IPS DF 4.7 (cell line): ENCODE measurements around the gene IFFO2.

Experiments used
- DNase-seq: peaks from one replicate; pipeline ENCODE4 v3.0.0-alpha.2; 2013; ENCODE audit warnings: low spot score; ENCODE audit errors: extremely low read depth

Gene IFFO2

GRCh38 chr1:18919956-18920355, 36.5 kb downstream of the IFFO2 start:
- DNase-seq, result no peak

DNA sequence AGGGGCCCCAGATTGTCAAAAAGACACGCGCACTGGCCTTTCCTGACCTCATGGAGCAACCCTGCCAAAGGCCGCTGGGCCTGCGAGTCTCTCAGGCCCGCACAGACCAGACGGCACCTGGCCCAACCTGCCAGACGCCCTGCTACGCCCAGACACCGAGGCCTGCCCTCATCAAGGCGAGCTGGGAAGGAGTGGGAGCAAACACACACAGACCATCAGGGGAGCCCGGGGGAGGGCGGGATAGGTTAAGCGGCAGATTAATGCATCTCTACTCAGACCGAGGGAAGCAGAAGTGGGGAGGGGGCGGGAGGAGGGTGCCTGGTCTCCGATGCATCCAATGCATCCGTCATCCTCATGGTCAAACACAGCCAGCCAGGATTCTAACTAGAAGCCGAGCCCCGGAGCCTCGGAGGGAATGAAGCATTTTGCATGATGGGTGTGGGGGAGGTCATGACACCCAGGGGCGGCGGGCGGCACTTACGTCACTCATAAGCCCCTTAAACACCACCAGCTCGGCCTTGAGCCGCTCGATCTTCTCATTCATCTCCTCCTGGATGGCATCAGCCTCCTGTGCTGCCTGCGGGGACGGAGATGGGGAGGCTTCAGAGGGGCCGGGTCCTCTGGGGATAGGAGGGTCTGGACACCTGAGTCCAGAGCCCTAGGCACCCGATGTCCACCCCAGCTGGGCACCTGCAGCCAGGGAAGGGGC, 37.1 kb downstream of the IFFO2 start:
- DNase-seq, result no peak

DNA sequence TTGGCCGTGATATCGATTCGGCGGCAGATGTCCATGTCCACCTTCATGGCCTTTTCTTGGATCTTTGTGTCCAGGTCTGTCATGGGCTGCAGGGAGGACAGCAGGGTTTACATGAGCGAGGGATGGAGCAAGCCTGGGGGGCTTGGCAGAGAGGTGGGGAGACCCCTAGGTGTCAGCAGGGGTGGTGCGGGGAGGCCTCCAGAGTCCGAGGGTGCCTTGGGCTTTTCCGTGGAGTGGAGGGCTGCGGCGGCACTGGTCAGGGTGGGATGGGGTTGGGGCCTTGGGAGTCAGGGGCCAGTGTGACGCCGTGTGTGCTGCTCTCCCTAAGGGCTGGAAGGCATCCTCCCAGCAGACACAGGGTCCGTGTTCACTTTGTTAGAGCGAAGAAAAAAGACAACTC, 38.1 kb downstream of the IFFO2 start:
- no peak for DNase-seq

GRCh38 chr1:18917071-18917799, 39.2 kb downstream of the IFFO2 start:
- DNase-seq, result no peak

GRCh38 chr1:18915341-18915740, 41.1 kb downstream of the IFFO2 start:
- DNase-seq, result no peak

DNA sequence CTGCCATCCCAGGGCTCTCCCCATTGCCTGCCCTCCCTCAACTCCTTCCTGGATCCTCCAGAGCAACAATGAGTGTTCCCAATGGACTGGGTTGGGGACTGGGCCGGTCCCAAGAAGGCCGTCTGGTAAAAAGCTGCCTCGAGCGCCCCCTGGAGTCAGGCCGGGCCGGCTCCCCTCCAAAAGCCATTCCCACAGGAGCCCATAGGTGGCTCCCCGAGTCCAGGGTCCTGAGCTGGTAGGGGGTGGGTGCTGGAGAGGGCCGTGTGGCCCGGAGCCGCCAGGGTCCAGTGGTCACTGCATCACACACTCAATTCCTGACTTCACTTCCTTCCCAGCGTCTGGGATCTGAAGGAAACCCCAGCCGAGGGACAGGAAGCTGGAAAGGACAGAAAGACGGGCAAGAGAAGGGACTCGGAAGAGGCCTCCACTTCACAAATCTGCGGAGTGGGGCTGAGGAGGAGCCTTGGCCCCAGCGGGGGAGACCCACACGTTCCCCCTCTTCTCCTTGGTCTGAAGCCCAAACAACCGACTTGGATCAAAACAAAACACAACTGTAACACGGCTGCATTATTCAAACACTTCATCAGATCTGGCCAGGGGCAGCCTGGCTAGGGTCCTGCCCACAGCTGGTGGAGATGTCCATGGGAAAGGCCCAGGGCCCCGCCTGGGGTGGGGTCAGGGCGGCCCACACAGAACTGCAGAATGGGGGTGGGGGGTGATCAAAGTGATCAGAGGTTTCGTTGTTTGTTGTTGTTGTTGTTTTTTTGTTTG, 43.2 kb downstream of the IFFO2 start:
- DNase-seq, result no peak

DNA sequence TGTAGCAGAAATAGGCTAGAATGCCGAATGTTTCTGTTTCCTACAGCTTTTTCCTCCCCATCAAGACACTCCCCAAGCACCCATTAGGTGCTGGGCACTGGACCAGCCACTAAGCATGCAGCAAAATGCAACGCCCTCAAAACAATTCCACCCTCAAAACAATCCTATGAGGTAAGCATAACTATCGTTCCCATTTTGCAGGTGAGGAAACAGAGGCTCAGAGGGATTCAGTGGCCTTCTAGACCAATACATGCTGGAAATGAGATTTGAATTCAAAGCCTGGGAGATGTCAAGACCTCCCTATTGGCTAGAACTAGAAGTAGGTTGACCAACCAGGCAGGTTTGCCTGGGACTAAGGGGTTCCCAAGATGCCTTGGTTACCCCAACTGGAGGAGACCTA, 43.9 kb downstream of the IFFO2 start:
- no peak for DNase-seq

GRCh38 chr1:18908911-18909771, 47.3 kb downstream of the IFFO2 start:
- no peak for DNase-seq

- no peak for DNase-seq
Measured at GRCh38 chr1:18907917-18908845, 48.3 kb downstream of the IFFO2 start.

DNA sequence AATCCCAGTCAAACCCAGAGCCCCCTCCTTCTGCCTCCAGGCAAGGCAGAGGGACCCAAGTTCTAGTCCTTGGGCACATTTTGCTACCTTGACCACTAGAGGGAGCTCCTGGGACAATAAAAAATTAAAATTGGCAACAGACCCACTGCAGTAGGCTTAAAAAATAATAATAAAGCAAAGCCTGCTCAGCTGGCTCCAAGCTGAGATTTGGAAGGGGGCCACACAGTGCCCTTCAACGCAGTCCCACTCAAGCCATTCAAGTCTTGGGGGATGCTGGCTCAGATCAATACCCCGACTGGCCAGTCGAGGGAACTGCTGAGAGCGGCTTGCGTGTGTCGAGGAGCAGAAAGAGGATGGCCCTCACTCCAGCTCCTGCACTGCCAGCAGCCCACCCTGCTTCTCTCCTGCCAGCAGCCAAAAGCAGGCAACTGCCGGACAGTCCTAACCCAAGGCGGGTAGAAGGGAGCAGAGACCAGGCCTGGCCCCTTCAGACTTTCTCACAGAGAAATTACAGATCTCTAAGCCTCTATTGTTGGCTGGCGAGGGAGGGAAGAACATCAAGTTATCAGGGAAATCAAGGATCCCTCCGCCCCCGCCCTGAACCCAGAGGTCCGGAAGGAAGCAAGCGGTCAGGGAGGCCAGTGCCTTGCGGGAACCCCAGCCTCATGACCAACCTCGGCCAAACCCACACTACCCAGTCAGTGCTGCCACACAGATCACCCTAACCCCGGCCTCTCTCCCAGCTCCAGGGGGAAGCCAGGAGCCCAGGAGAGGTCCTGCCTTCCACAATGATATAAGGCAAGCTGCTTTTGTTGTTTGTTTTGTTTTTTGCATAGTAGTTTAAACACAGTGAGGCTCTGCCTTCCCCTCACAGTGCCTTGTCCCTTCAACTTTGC, 49.2 kb downstream of the IFFO2 start:
- DNase-seq, result no peak

GRCh38 chr1:18903291-18903756, 53.2 kb downstream of the IFFO2 start:
- no peak for DNase-seq

DNA sequence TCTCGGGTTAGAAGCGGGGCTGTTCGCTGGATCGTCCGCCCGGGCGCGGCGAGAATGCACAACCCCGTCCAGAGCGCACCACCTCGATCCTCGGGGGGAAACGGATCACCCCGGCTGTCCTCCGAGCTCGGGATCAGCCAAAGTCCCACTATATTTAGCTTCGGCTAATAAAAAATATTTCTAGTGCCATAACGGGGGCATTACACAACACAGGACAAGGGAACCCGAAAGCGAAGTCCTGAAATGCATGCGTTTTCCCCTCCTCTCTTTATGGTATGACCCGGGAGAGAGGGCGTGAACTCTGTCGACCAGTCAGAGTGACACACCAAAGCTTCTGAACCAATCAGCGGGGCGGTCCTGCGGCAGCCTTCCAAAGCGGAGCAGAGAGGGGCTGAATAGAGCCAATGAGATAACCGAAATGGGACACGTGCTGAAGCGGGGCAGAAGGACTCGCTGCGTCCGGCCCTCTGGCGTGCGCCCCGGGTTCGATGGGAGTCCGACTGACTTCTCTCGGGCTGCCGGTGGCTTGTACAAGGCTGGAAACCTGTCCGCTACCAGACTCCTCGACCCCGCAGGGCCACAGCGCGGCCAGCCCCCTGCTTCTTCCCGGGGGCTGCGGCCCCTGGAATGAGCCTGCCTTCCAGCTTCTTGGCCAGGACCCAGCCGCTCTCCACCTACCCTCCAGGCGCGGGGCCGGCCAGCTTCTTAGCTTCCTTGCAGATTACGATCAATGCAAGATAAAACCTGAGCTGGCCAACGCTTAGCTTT, 53.8 kb downstream of the IFFO2 start, which contains the start of gene ALDH4A1:
Gene ALDH4A1, minus strand, starts transcription at position 33 of the 768 bp plus-strand sequence. Its CDS starts 32 bp downstream, at position 1.
- DNase-seq, result peak; percentile 94

GRCh38 chr1:18901952-18902522, 54.4 kb downstream of the IFFO2 start:
- no peak for DNase-seq

DNA sequence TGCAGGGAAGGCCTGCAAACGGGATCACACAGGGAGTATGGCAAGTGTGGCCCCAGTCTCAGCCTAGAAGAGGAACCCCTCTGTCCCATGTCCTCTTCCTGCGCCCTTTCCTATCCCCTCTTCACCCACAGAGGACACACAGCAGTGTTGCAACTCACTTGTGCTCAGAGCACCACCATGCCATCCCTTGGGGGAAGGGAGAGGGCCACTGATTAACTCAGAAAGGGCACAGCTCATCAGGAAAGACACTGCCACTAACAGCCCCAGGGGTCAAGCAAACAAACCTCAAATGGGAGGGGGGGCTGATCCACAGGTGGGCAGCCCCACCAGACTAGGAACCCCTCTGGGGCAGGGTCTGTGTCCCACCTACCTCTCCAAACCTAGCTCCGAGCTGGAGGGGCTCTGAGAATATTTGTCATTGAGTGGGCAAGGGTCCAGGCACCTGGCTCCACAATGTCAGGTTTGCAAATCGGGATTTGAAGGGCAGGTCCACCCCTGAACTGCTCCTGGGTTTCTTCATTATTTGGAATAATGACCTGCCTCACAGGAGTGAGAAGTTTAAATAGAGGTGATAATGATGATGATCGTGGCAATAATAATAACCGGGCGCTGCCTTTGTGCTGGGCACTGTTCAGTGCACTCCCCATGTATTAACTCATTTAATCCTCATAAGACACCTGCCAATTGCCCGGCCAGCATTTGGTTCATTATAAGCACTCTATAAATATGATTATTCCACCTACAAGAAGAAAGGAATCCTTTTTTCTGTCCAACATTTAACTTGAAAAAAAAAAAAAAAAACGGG, 55.1 kb downstream of the IFFO2 start:
- no peak for DNase-seq

DNA sequence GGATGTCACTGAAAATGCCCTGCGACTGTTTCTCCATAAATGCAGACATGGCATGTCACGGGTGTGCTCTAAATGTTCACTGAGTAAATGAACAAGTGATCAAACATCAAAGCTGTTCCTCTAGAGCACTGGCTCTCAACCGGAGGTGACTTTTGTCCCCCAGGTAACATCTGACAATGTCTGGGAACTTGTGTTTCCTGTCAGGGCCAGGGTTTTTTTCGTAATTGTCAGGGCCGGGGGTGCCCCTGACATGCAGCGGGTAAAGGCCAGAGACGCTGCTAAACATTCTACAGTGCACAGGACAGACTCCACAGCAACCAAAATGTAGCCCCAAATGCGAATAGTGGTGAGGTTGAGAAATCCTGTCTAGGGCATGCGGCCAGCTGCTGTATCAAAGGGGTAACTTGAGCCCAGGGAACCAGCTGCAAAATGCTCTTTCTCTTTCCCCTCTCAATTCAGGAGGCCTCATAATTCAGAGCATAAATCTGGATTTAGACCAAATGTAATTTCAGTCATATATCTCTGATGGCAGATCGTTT, 56.1 kb downstream of the IFFO2 start:
- DNase-seq, result no peak

GRCh38 chr1:18899363-18900049, 57.0 kb downstream of the IFFO2 start:
- DNase-seq, result no peak
